NCI-H2029 treated with DMSO at 0.1 percent for 48 hours (cell line): ENCODE data around the gene TTC7B.
"Not testable (repeated sequence)": the region's sequence is repeated elsewhere in the genome, so short reads cannot be mapped to it uniquely, and the experiment has no call there.

Experiments used
- DNase-seq: peaks from one replicate; lab custom pipeline; 2025; lab: John Stamatoyannopoulos, UW

Gene TTC7B

GRCh38 chr14:90815822-90816662 lies at the start of gene TTC7B:
TTC7B (minus strand) TSS chr14:90816430; CDS start chr14:90816295, 135 bp downstream.
- no peak for DNase-seq

GRCh38 chr14:90864741-90865140 lies 48.5 kb upstream of the TTC7B start:
- no peak for DNase-seq

GRCh38 chr14:90858511-90858910 lies 42.3 kb upstream of the TTC7B start:
- no peak for DNase-seq

- no peak for DNase-seq
Measured at GRCh38 chr14:90857866-90858265, 41.6 kb upstream of the TTC7B start.

- not testable (repeated sequence) for DNase-seq
Measured at GRCh38 chr14:90856115-90856514, 39.9 kb upstream of the TTC7B start.

- no peak for DNase-seq
Measured at GRCh38 chr14:90853116-90853515, 36.9 kb upstream of the TTC7B start.

- no peak for DNase-seq
Measured at GRCh38 chr14:90851327-90852036, 35.3 kb upstream of the TTC7B start.

- DNase-seq: no peak
Measured at GRCh38 chr14:90850487-90850886, 34.3 kb upstream of the TTC7B start.

- DNase-seq: no peak
Measured at GRCh38 chr14:90849787-90850444, 33.7 kb upstream of the TTC7B start.

GRCh38 chr14:90848944-90849731 lies 32.9 kb upstream of the TTC7B start:
- DNase-seq: no peak

GRCh38 chr14:90846511-90846910 lies 30.3 kb upstream of the TTC7B start:
- DNase-seq: no peak

GRCh38 chr14:90844321-90844720 lies 28.1 kb upstream of the TTC7B start:
- no peak for DNase-seq

- no peak for DNase-seq
Measured at GRCh38 chr14:90842726-90843125, 26.5 kb upstream of the TTC7B start.

- not testable (repeated sequence) for DNase-seq
Measured at GRCh38 chr14:90840667-90841066, 24.4 kb upstream of the TTC7B start.

- no peak for DNase-seq
Measured at GRCh38 chr14:90839889-90840266, 23.6 kb upstream of the TTC7B start.

- no peak for DNase-seq
Measured at GRCh38 chr14:90839024-90839888, 23.0 kb upstream of the TTC7B start.

GRCh38 chr14:90838531-90838930 lies 22.3 kb upstream of the TTC7B start:
- not testable (repeated sequence) for DNase-seq

- no peak for DNase-seq
Measured at GRCh38 chr14:90837355-90837754, 21.1 kb upstream of the TTC7B start.

- DNase-seq: no peak
Measured at GRCh38 chr14:90836692-90837063, 20.4 kb upstream of the TTC7B start.

GRCh38 chr14:90831821-90832220 lies 15.6 kb upstream of the TTC7B start:
- DNase-seq: no peak
